GM18517 (cell line): ENCODE data around the gene RNF150.

Experiments used
- ATAC-seq: cut with Tn5 transposase; IDR thresholded peaks from one replicate; pipeline ENCODE4 v1.9.1; 2021; ENCODE audit warnings: mild to moderate bottlenecking, moderate library complexity; ENCODE audit not compliant: unreplicated experiment

The RNF150 gene

DNA sequence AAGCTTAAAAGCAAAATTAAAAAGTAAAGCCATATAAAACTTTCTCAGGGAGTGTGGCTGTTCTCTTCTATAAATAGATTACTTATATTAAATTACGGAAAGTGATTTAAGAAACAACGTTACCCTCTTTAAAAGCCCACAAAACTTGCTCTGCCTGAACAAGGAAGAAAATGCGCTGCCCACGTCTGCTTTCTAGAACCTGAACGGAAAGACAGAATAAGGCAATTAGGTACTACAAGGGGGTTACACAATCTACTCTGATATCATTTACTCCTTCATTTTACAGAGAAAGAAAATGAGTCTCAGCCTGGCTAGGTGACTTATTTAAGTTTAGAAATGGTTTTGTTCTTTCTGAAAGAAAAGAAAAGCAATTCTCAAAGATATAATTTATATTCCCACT, 147.2 kb downstream of the RNF150 start:
- ATAC-seq: no peak

DNA sequence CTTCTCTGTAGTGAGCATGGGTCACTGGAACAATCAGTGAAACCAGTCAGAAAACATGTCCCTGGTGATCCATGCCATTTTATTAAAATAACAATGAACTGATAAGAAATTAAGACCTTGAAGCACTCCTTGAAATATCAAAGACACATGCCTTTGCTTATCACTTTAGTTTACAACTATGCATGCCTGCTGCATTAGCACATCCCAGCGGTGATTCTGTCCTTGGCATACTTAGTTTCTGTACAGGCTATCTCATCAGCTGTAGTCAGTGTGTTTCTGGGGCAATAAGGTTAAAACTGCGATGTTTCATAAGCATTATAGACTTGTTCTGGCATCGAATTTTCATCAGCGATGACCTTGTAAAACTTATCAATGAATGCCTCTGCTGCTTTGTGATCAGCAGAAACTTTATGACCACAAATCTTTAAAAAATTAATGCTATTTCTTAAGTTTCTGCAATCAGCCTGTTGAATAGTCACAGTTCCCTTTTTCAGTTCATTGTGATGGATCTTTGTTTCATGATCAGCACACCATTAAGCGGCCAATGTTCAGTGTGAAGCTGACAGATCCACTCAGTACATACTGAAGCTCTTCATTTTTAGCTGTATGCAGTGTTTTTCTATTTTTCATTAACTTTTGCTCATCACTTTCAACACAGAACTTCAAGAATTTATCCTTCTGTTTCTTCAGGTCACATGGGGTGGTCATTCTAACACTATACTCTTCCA, 150.5 kb downstream of the RNF150 start:
- ATAC-seq: no peak

DNA sequence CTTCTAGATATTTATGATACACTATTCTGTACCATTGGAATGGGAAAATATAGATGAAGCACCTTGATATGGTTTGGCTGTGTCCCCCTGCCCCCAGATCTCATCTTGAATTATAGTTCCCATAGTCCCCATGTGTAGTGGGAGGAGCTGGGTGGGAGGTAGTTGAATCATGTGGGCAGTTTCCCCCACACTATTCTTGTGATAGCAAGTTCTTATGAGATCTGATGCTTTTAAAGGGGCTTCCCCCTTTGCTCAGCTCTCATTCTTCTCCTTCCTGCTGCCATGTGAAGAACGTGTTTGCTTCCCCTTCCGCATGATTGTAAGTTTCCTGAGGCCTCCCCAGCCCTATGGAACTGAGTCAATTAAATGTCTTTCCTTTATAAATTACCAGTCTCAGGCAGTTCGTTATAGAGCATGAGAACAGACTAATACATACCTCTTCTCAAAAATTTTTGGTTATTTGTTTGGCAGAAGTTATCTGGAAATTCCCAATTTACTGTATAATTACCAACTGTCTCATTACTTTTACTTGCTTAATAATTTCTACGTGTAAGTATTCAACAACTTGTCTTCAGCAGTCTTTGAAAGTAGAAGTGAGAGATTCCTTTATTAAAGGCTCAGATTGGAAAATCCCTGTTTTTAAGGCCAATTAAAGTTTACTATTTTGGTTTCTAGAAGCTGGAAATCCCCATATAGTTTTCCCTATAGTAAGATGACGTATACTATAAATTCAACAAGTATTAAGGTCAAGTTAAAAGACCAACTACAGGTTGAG, 152.7 kb downstream of the RNF150 start:
- no peak for ATAC-seq

DNA sequence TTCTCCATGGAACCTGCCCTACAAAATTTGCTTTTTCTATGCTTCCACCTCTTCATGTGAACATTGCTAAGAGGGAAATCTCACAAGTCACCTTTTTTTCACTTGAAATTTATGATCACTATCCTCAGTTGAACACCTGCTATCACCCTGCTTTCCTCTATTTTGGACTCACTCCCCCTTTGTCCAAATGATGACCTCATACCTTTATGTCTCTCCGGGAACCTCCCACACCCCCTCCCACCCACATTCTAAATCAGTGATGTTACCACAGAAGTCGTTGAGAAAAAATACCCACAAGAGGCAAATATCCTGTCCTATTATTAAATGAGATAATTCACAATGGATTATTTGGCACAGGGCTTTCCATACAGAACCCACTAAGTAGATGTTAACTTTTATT, 156.5 kb downstream of the RNF150 start:
- ATAC-seq: no peak

DNA sequence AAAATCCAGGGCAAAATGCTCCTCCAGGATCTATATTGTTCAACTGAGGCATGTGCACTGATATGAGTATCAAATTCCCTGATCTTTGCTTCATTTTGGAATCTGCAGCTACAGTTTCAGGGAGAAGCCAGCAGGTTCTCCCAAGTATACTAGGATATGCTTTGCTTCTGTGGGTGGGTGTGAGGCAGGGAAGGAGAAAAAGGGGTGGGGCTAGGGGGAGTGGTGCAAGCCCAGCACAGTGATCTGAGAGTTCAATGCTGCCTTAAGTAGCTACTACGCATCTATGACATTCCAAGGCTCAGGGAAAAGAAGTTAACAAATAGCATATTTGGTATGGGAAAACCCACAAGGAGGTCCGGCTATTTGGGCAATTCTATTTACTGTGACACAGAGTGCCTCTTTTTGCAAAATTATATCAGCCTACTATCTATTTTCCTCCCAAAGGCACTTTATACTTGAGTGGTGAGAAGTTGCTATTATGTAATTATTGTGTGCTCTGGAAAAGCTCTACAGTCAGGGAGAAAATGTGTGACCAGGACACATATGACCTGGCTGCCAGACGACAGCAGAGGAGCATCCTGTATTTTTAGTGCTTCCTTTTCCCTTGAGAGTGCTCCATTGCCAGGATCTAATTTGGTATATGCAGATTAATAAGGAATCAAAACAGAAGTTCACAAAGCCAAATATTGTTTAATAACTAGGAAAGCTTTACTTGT, 162.0 kb downstream of the RNF150 start:
- ATAC-seq: no peak

DNA sequence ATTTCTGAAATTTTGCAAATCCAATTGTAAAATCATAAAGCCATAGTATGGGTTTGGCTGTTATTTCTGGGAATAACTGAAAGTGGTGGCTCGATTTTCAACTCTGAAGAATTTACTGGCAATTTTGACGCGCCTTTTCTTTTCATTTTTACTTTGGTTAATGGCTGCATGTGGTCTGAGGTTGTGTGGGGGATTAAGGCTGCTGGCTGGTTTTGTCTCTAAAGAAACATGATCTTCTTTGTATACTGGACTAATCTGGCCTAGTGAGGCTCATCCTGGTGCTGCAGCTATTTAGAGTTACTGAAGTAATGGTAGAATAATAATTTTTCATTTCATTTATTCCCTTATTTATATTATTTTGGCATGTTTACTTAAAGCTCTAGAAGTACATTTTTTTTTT, 164.0 kb downstream of the RNF150 start:
- no peak for ATAC-seq

DNA sequence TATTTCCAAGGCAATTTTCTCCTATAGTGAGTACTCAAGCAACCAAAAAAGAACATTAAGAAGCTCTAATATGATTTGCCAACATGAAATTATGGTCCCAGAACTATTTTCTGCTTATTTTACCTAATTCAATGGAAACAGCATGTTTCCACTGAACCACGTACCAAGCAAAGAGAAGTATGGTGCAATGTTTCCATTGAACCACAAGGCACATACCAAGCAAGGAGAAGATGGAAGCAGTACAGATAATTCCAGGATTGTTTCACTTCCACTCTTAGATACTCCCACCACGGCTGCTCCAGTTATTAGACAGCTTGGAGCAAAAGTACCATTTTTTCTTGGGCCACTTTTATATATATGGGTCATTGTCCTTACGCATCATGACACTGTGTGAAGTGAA, 164.9 kb downstream of the RNF150 start:
- ATAC-seq: no peak

DNA sequence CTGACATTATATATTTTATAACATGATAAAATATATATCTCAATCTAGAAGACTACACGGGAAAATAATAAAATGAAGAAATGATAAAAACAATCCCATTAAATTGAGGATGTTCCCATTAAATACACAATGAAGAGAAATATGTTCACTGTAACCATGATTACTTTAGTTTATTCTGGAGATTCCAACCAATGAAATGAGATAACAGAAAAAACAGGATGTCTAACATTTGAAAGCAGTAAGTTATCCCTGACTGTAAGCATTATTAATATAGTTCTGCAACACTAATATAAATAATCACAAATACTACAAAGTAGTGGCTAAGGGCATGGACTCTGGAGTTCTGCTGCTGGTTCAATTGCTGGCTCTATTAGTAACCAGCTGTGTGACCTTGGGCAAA, 169.4 kb downstream of the RNF150 start:
- ATAC-seq: no peak

DNA sequence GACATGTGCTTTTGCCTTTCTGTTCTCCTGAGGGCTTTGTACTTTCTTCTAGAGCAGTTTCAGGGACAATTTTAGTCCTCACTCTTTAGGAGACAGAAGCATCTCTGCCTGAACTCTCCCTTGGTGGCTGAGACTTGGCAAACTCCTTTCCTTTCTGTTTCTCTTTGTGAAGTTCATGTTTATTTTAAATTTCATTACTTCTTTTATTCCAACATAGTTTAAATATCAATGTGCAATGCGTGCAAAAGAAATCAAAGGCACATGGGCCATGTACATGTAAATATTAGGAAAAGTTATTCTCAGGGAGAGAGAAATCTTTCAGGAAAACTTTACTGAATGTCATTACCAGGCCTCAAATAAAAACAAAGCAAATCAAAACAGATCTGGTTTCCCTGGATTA, 177.6 kb downstream of the RNF150 start:
- ATAC-seq: no peak

DNA sequence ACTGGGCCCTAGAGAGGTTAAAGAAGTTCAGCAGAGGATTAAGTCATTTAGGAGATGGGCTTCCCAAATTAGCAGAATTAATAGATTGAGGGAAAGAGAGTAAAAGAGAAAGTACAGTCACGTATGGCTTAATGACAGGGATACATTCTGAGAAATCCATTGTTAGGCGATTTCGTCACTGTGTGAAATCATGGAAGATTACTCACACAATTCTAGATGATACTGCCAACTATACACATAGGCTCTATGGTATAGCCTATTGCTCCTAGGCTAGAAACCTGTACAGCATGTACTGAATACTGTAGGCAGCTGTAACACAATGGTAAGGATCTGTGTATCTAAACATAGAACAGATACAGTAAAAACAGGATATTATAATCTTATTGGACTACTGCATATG, 180.6 kb downstream of the RNF150 start:
- ATAC-seq: no peak

DNA sequence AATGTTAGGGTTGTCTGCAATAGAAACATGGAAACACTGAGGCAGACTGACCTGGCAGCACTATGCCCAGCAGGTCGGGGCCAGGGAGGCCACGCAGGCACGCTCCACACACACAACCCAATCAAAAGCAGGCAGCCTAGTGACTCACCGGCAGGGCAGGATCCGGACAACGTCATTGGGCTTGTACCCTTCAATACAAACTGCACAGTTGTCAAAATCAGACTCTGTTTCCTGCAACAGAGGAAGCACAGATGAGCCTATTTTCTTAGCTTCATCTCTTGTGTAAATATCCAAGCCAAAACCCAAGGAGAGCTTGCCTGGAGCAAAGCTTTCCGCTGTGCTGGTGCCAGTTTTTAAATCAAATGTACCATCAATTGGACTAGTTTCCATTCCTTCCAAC, 185.8 kb downstream of the RNF150 start:
- ATAC-seq: no peak

DNA sequence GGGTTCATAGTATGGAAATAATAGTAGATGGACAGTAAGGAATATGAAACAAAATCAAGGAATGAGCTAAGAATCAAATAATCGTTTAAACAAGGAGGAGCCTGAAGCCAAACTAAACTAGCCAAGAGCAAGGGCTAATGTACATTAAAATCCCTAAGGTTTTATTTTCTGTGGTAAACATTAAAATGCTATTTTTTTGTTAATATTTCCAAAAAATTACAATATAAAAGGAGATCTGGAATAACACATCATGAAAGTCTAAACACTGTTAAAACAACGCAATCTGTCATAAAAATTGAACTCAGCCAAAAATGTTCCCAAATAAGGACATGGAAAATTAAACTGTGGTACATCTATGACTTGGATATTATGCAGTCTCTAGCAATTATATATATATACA, 188.2 kb downstream of the RNF150 start:
- ATAC-seq: no peak

DNA sequence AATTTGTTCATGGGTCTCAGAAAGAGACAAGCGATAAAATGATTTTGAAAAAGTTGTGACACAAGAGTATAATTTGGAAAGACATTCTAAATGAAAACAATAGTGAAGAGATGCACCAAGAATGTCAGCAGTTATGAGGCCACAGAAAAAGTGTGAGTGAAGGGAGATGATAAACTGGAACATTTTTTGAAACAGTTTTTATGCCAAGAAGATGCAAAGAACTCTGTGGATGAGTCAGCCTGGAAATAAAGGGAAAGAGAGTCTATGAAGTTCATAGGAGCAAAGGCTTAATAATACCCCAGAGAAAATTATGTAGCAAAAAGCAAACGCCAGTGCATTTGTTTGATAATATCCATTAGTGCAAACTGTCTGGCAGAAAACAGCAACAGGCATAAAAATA, 188.7 kb downstream of the RNF150 start:
- no peak for ATAC-seq

DNA sequence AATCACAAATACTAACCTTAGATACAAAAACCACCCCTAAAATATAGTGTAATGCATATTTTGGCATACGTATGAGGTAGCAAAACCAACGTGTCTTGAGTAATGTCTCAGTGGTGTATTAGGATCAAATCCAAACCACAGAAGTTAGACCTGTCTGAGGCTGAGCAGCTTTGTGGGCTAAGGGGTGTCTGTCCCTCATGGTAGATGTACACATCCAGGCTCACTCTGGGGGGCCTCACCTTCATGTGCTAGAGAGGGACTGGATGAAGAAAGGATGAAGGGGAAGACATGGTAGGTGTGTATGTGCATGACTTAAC, 189.1 kb downstream of the RNF150 start:
- no peak for ATAC-seq

DNA sequence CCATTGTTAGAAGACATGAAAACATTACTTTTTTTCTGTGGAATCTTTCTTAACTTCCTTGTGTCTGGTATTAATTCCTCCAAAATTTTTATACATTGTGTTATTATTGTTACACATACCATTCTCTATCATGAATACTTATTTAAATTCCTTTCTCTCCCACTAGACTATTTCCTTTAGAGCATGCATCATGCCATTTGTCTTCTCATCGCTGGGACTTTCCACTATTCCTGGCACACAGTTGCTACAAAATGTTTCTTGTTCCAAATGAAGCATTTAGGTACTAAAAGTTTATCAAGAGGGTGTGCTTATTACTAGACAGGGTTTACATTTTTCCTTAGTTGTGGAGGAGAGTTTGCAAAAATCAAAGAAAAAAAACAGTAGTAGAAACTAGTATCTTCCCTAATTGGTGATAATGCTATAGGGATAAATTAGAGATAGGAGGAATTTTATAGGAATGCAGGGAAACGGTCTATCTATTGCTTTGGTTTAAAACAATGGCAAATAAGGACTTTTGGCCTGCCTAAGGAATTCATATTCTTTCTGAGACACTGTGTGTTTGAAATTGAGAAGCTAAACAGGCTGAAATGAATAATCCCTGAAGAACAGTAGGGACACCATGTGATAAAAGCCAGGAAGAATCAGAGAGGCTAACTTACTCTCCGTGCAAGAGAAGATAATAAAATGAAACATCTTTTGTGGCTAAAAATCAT, 189.6 kb downstream of the RNF150 start:
- no peak for ATAC-seq

DNA sequence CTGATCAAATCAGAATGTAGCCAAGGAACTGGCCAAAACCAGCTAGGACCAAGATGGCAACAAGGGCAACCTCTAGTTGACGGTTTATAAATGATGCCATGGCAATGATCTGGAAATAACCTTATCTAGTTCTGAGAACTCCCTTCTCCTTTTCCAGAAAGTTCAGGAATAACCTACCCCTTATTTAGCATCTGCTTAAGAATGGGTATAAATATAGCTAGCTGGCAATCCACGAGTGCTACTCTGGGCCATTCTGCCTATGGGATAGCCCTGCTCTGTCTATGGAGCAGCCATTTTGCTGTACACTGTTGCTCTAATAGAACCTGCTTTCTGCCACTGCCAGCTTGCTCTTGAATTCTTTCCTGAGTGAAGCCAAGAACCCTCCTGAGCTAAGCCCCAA, 192.7 kb downstream of the RNF150 start:
- no peak for ATAC-seq

DNA sequence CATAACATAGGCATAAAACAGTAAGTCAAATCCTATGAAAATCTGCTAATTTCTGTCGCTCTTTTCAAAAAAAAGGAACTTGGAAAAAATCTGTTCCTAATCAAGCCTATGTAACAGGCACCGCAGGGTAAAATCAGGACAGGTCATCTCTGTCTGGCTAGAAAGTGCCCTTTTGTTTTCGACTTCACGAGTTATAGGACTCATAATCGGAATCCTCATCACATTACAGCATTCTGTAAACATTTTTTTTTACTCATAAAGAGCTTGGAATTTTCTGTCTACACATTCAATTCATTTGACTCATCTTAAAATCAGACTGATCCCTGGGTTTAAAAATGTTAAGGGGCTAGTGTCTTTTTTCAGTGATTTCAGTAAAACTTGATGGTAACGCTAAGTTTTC, 195.4 kb downstream of the RNF150 start:
- no peak for ATAC-seq

DNA sequence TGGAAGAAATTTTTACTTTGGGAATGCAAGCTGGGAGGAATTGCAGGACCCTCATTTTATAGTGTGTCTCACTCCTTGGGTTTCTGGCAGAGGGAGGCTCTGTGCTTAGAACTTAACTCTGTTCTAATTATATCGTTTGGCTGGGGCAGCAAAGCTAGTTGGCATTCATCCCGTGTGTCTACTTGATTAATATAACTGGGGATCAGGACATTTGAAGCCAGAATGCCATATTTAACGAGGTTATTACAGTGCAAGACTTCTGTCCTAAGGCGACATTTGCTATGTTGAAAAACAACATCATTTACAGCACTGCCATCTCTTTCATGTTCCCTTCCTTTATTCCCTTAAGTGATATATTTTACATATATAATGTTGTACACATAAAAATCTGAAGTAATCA, 198.0 kb downstream of the RNF150 start:
- no peak for ATAC-seq

DNA sequence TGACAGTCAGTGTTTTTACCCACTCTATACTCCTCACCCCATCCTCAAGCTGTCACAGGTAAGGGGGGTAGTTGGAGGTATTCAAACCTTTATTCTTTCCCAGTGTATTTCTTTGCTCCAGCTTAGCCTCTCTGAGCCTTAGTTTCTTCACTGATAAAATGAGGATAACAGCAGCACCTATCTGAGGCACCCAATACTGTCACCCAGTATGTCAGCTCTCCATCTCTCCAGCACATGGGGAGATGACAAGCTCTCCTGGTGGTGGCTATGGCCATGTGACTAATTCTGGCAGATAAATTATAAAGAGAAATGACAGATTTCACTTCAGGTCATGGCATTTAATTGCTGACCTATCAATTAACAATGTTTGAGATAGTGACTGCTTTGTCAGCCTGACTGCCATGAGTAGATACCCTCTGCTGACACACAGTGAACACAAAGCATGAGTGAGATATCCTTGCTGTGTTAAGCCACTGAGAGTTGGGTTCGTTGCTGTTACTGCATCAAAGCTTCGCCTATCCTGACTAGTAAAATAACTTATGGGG, 200.7 kb downstream of the RNF150 start:
- no peak for ATAC-seq

DNA sequence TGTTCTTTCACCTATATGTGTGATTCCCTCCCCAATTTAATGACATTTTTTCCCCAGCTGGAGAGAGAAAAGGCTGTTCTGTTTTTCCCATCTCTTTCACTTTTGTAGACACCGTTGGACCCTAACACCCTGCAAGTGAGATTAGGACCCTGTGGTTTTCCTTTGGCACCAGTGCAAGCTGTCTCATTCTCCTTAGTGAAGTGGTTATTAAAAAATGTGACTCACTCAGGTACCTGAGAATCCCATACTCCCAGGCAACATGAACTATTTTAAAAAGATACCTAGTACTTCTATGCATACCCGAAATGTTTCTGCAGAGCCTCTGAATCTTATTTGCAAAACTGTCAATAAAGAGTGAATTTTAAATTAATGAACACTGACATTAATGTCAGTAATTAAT, 201.4 kb downstream of the RNF150 start:
- ATAC-seq: no peak

DNA sequence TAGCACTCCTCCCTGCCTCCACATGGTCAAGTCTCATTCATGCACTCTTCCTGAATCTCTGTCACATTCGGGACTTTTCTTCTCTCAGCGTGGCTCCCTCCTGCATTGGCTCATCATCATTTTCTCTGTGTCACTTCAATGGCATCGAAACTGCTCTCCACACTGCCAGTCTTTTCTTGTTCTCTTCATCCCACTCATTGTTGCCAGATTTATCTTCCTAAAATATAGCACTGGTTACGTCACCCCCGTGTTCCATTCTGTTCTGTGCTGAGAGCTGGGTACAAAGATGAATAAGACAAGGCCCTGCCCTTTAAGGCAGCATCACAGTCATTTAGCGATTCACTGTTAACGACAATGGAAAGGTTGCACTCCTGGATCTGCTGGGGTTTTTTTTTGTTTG, 202.7 kb downstream of the RNF150 start:
- ATAC-seq: no peak
